Suprapubic skin (tissue), 3 donors: ENCODE measurements around the gene SEMA7A.

Source experiments
- POLR2A ChIP-seq, 2 donors: fragments of 450-650 bp; IDR thresholded peaks; one replicate each; pipeline ENCODE4 v1.6.1; 2017; ENCODE audit warnings: antibody characterized with exemption in 2 of 2, mild to moderate bottlenecking in 2 of 2, moderate library complexity in 2 of 2
- TF ChIP-seq, protein P1 (sequence below), 2 donors: fragments of 200-600 bp in 1 of 2; fragments of 450-650 bp in 1 of 2; sonication (generic) in 1 of 2; IDR thresholded peaks; one replicate each; pipeline ENCODE4 v1.5.1; 2016 to 2019; ENCODE audit warnings: antibody characterized with exemption in 2 of 2, mild to moderate bottlenecking in 1 of 2, moderate library complexity in 1 of 2

DNA sequence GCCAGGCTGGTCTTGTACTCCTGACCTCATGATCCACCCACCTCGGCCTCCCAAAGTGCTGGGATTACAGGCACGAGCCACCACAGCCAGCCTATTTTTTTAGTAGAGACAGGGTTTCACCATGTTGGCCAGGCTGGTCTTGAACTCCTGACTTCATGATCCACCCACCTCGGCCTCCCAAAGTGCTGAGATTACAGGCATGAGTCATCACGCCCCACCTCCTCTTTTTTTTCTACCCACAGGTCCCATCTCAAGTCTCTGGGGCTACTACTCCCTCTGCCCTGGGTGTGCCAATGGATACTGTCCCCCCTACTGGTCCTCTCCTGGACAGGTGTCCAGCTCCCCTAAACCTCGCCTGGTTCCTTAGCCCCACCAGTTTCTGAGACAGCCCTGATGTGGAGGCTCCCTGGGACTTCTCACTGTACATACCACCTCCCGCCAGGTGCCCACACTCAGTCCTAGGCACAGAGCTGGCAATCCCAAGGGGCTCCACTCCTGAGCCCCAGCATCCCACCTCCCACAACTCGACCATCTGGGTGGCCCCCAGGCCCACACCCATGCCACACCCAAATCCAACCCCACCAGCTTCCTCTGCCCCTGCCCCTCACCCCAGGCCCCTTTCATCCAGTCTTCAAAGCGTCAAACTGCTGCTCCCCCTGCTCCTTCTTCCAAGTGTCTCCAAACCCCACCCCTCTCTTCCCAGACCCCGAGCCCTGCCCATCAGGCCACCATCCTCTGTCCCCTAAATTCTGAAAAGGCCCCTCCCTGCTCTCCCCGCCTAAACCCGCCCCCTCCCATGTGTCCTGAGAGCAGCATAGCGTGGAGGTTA, 53.2 kb downstream of the SEMA7A start:
- no peak for TF ChIP-seq POLR2A (IDR thresholded peaks at IDR 0.05)
- TF ChIP-seq, protein P1, sequence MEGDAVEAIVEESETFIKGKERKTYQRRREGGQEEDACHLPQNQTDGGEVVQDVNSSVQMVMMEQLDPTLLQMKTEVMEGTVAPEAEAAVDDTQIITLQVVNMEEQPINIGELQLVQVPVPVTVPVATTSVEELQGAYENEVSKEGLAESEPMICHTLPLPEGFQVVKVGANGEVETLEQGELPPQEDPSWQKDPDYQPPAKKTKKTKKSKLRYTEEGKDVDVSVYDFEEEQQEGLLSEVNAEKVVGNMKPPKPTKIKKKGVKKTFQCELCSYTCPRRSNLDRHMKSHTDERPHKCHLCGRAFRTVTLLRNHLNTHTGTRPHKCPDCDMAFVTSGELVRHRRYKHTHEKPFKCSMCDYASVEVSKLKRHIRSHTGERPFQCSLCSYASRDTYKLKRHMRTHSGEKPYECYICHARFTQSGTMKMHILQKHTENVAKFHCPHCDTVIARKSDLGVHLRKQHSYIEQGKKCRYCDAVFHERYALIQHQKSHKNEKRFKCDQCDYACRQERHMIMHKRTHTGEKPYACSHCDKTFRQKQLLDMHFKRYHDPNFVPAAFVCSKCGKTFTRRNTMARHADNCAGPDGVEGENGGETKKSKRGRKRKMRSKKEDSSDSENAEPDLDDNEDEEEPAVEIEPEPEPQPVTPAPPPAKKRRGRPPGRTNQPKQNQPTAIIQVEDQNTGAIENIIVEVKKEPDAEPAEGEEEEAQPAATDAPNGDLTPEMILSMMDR (IDR thresholded peaks at IDR 0.05), result no peak
